Suprapubic skin (tissue), 4 donors: ENCODE data around the gene DYNLRB2.

Experiments used
- EP300 ChIP-seq: sonication (generic); formaldehyde crosslinking; IDR thresholded peaks from one replicate; pipeline ENCODE4 v1.6.1; 2017; ENCODE audit warnings: antibody characterized with exemption
- POLR2A ChIP-seq, 2 donors: fragments of 450-650 bp; IDR thresholded peaks; one replicate each; pipeline ENCODE4 v1.6.1; 2017; ENCODE audit warnings: antibody characterized with exemption in 2 of 2, mild to moderate bottlenecking in 2 of 2, moderate library complexity in 2 of 2
- POLR2AphosphoS5 ChIP-seq, 3 donors: sonication (generic); formaldehyde crosslinking; IDR thresholded peaks; one replicate each; pipeline ENCODE4 v1.6.1; 2017; ENCODE audit warnings: antibody characterized with exemption in 3 of 3
- TF ChIP-seq, protein P1 (sequence below), 2 donors: fragments of 200-600 bp in 1 of 2; fragments of 450-650 bp in 1 of 2; sonication (generic) in 1 of 2; IDR thresholded peaks; one replicate each; pipeline ENCODE4 v1.5.1; 2016 to 2019; ENCODE audit warnings: antibody characterized with exemption in 2 of 2, mild to moderate bottlenecking in 1 of 2, moderate library complexity in 1 of 2

DNA sequence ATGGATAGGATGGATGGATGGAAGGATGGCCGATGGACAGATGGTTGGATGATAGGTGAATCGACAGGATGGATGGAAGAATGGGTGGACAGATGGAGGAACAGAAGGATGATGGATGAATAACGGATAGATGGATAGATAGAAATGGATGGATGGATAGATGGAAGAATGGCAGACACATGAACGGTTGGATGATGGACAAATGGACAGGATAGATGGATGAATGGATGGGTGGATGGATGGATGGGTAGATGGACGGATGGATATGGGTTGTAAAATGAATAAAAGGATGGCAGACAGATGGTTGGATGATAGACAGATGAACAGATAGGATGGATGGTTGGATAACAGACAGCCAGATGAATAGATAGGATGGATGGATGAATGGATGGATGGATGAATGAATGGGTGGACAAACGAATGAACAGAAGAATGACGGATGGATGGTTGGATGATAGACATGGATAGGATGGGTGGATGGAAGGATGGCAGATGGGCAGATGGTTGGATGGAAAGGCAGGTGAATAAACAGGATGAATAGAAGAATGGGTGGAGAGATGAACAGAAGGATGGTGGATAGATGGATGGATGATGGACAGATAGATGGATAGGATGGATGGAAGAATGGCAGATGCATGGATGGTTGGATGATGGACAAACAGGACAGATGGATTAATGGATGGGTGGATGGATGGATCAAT lies 55.9 kb downstream of the DYNLRB2 start:
- TF ChIP-seq POLR2AphosphoS5 (IDR thresholded peaks at IDR 0.05): no peak
- TF ChIP-seq, protein P1, sequence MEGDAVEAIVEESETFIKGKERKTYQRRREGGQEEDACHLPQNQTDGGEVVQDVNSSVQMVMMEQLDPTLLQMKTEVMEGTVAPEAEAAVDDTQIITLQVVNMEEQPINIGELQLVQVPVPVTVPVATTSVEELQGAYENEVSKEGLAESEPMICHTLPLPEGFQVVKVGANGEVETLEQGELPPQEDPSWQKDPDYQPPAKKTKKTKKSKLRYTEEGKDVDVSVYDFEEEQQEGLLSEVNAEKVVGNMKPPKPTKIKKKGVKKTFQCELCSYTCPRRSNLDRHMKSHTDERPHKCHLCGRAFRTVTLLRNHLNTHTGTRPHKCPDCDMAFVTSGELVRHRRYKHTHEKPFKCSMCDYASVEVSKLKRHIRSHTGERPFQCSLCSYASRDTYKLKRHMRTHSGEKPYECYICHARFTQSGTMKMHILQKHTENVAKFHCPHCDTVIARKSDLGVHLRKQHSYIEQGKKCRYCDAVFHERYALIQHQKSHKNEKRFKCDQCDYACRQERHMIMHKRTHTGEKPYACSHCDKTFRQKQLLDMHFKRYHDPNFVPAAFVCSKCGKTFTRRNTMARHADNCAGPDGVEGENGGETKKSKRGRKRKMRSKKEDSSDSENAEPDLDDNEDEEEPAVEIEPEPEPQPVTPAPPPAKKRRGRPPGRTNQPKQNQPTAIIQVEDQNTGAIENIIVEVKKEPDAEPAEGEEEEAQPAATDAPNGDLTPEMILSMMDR (IDR thresholded peaks at IDR 0.05): no peak
- TF ChIP-seq EP300: no peak
- no peak for TF ChIP-seq POLR2A (IDR thresholded peaks at IDR 0.05)
